ENCODE data around the gene CASP9.

The CASP9 gene

DNA sequence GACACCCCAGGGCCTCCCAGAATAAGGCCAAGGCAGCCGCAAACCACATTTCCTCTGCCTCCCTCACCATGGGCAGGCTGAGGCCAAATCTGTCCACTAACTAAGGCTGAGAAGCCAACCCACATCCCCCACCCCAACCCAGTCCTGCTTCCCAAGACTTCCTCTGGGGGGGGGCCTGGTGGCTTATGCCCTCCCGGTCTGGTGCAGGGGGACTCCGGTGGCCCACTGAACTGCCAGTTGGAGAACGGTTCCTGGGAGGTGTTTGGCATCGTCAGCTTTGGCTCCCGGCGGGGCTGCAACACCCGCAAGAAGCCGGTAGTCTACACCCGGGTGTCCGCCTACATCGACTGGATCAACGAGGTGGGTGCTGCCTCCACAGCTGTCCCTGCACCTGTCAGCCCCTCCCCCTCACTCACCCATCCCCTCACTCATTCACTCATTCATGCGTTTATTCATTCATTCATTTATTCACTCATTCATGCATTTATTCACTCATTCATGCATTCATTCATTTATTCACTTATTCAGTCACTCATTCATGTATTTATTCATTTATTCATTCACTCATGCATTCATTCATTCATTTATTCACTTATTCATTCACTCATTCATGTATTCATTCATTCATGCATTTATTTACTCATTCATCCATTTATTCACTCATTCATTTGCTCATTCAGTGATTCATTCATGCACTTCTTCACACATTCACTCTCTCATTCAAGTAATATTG, 78.5 kb downstream of the CASP9 start:
- no peak for DNase-seq (ENCODE audit: low spot score)

DNA sequence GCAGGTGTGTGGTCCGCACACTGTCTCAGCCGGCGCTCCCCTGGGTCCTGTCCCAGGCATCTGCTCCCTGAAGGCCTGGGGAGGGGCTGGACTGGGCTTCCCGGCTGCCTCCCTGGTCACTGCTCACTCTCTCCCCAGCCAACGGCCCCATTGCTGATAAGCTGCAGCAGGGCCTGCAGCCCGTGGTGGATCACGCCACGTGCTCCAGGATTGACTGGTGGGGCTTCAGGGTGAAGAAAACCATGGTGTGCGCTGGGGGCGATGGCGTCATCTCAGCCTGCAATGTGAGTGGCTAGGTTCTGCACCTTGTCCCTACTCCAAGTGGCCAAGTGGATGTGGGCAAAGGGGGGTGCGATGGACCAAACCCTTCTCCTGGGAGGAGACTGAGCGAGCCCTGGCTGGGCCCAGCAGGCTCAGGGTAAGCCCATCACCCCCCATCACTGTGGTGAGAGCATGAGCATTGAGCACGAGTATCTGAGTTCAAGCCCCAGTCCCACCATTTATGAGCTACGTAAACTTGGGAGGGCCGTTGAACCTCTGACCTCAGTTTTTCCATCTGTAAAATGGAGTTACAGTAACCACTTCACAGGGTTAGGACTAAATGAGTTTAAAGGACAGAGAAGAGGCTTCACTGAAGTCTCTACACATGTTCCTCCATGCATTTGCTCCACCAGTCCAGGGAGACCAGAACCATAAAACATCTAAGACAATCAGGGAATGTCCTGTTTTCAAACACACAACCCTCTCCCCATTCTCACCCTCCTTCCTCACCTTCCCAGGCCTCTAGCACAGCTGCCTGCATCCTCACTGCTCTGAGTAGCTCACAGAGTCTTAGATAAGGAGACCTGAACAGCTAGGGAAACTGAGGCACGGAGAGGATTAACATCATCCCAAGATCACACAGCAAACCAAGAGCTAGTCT, 79.3 kb downstream of the CASP9 start:
- no peak for DNase-seq (ENCODE audit: low spot score)

DNA sequence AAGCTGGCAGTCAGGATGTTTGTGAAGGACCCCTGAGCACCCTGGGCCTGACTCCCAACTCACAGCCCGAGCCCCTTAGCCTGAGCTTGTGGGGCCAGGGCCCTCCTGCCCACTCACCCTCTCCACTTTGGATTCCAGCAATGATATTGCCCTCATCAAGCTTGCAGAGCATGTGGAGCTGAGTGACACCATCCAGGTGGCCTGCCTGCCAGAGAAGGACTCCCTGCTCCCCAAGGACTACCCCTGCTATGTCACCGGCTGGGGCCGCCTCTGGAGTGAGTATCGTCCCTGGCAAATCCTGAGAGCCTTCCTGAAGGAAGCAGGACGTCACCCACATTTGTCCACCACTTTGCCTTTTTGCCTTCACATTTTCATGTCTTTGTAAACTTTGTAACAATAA, 80.7 kb downstream of the CASP9 start:
- no peak for DNase-seq (ENCODE audit: low spot score)

DNA sequence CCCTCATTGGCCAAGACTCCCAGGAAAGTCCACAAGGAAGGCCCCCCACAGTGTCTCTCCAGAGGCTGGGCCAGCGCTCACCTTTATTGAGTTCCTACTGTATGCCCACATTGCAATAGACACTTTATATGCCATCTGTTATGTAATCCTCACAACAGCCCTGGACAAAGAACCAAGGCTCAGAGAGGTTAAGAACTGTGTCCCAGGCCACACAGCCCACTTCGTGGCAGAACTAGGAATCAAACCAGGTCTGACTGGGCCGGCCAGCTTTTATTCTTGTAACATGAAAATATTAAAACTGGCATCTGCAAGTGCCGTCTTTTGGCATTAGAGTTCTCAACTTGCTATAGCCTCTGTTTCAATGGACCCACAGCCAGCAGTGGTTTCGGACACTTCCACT, 81.3 kb downstream of the CASP9 start:
- DNase-seq (ENCODE audit: low spot score) = no peak

- no peak for DNase-seq (ENCODE audit: low spot score)
These were observed 81.9 kb downstream of the CASP9 start for GRCh38 chr1:15442119-15442518.
